A549 (cell line): ENCODE measurements around the gene RGS16. TPM values are rescaled to one million over a fixed set of nuclear protein-coding genes. Genes with fewer than 3 reads are reported as not detected.

ENCODE experiments used
- ATAC-seq, 2 experiments: fragments of 200-7000 bp in 1 of 2; fragments of >200 bp in 1 of 2; cut with Nextera tagmentation in 1 of 2; cut with Tn5 transposase in 1 of 2; 3 replicates each; pipeline versions ENCODE4 v1.8.0 to v1.9.1; 2018 to 2020; ENCODE audit warnings: mild to moderate bottlenecking in 1 of 2, moderate library complexity in 1 of 2
- CTCF ChIA-PET: fragments of 300-600 bp; sonication (Branson Sonifier 250); formaldehyde crosslinking; extraction: SDS; loops from one replicate; lab custom pipeline; 2021; ENCODE audit warnings: antibody characterized with exemption, inconsistent platforms; lab: Yijun Ruan, JAX
- POLR2A ChIA-PET: fragments of 350-600 bp; formaldehyde crosslinking; extraction: SDS; loops from one replicate; lab custom pipeline; 2021; ENCODE audit warnings: antibody characterized with exemption, inconsistent platforms; lab: Yijun Ruan, JAX
- DNase-seq, 2 experiments: peaks; one replicate each; pipeline versions ENCODE4 v3.0.0 to v3.0.0-alpha.2; 2011 to 2016; ENCODE audit warnings: low read depth in 1 of 2, low spot score in 1 of 2
- FAIRE-seq: peaks from 2 replicates; lab custom pipeline; 2011; peaks lifted over from hg19 to GRCh38; lab: Jason Lieb, UNC
- H3K27ac ChIP-seq, 2 experiments: fragments of >200 bp; sonication (Bioruptor Twin); formaldehyde crosslinking; 3 replicates each; pipeline ENCODE4 v1.5.1; 2016 to 2017
- H3K4me1 ChIP-seq: fragments of >200 bp; sonication (Bioruptor Twin); formaldehyde crosslinking; 3 replicates; pipeline ENCODE4 v1.6.1; 2016
- H3K4me2 ChIP-seq: fragments of >200 bp; sonication (Bioruptor Twin); formaldehyde crosslinking; 3 replicates; pipeline ENCODE4 v1.6.1; 2016
- H3K4me3 ChIP-seq: fragments of >200 bp; sonication (Bioruptor Twin); formaldehyde crosslinking; 3 replicates; pipeline ENCODE4 v1.5.1; 2016
- H3K9me3 ChIP-seq: fragments of >200 bp; sonication (Bioruptor Twin); formaldehyde crosslinking; 3 replicates; pipeline ENCODE4 v1.6.1; 2016
- BHLHE40 ChIP-seq: IDR thresholded peaks from 2 replicates; pipeline ENCODE4 v1.6.1; 2012; ENCODE audit warnings: low read depth, low read length, inconsistent platforms
- CHD2 ChIP-seq: fragments of 150-350 bp; IDR thresholded peaks from 2 replicates; pipeline ENCODE4 v1.6.1; 2014; ENCODE audit warnings: low read length; ENCODE audit not compliant: partially characterized antibody
- ELK1 ChIP-seq: fragments of 150-350 bp; IDR thresholded peaks from 2 replicates; pipeline ENCODE4 v1.6.1; 2014; ENCODE audit warnings: low read depth, mild to moderate bottlenecking, low read length
- EP300 ChIP-seq, 2 experiments: fragments of >200 bp; sonication (Bioruptor Twin); formaldehyde crosslinking; IDR thresholded peaks; 2 replicates in 1 of 2; 3 replicates in 1 of 2; pipeline ENCODE4 v1.6.1; 2016 to 2017
- FOSL2 ChIP-seq, 2 experiments: fragments of 450-650 bp in 1 of 2; fragments of >200 bp in 1 of 2; sonication (Bioruptor Twin) in 1 of 2; formaldehyde crosslinking; IDR thresholded peaks; 2 replicates each; pipeline versions ENCODE4 v1.5.0 to v1.6.1; 2016 to 2020; ENCODE audit warnings: mild to moderate bottlenecking in 1 of 2, moderate library complexity in 1 of 2
- GATA3 ChIP-seq: IDR thresholded peaks from 2 replicates; pipeline ENCODE4 v1.6.1; 2012; ENCODE audit warnings: borderline replicate concordance
- HES2 ChIP-seq: fragments of >200 bp; sonication (Bioruptor Twin); formaldehyde crosslinking; IDR thresholded peaks from 2 replicates; pipeline ENCODE4 v1.6.1; 2016
- HEYL ChIP-seq: fragments of 250-450 bp; sonication (Bioruptor Pico); IDR thresholded peaks from 2 replicates; pipeline ENCODE4 v1.8.0; 2021; ENCODE audit warnings: mild to moderate bottlenecking, moderate library complexity
- HOXB5 ChIP-seq: fragments of 250-450 bp; sonication (Bioruptor Pico); IDR thresholded peaks from 2 replicates; pipeline ENCODE4 v1.5.0; 2020; ENCODE audit warnings: mild to moderate bottlenecking, moderate library complexity
- MAZ ChIP-seq: fragments of 150-350 bp; IDR thresholded peaks from 2 replicates; pipeline ENCODE4 v1.6.1; 2014; ENCODE audit warnings: antibody characterized with exemption, low read depth, low read length, borderline replicate concordance
- NR3C1 ChIP-seq: fragments of >200 bp; sonication (Bioruptor Twin); formaldehyde crosslinking; IDR thresholded peaks from 3 replicates; pipeline ENCODE4 v1.6.1; 2017
- POLR2A ChIP-seq: IDR thresholded peaks from 2 replicates; pipeline ENCODE4 v1.6.1; 2012; ENCODE audit warnings: mild to moderate bottlenecking, low read length
- POLR2AphosphoS2 ChIP-seq: conservative IDR thresholded peaks from 2 replicates; pipeline ENCODE4 v1.6.1; 2012; ENCODE audit warnings: low read length, improper control_type of control experiment, inconsistent platforms
- REST ChIP-seq: fragments of 200-600 bp; sonication (generic); IDR thresholded peaks from 2 replicates; pipeline ENCODE4 v1.6.1; 2016; ENCODE audit warnings: antibody characterized with exemption, mild to moderate bottlenecking, moderate library complexity
- SREBF2 ChIP-seq: fragments of 450-650 bp; IDR thresholded peaks from 2 replicates; pipeline ENCODE4 v1.6.1; 2014; ENCODE audit warnings: mild to moderate bottlenecking, moderate library complexity
- TP53 ChIP-seq: fragments of 250-450 bp; sonication (Bioruptor Pico); IDR thresholded peaks from 2 replicates; pipeline ENCODE4 v1.5.0; 2021; ENCODE audit warnings: mild to moderate bottlenecking, moderate library complexity
- ZNF302 ChIP-seq: fragments of 250-450 bp; sonication (Bioruptor Pico); IDR thresholded peaks from 2 replicates; pipeline ENCODE4 v1.9.0; 2021; ENCODE audit warnings: inconsistent platforms, mild to moderate bottlenecking, moderate library complexity
- WGBS: methylation state at CpG from one replicate; pipeline ENCODE4 v1.1.6; 2017; ENCODE audit errors: missing lambda C conversion rate; 5-methylcytosine and 5-hydroxymethylcytosine counted together
- polyA plus RNA-seq, 4 experiments: library from polyadenylated mRNA; depleted of rRNA in 3 of 4; stranded (reverse); fragments of >200 nt; fragmentation: RNase III in 1 of 4; extraction: RNeasy Plus Mini Kit Qiagen cat#74134 plus additional on column Dnase treatment in 1 of 4; gene quantifications; 2 replicates in 3 of 4; 3 replicates in 1 of 4; pipeline ENCODE4 v1.2.3, GENCODE V29; 2011 to 2017

The RGS16 gene
- polyA plus RNA-seq, 2 of the 4 experiments (the other 2 are of a cell fraction) = 0.13 to 0.45 TPM

GRCh38 chr1:182628657-182629056 is 24.5 kb upstream of the RGS16 start:
- no peak for FAIRE-seq
- TF ChIP-seq SREBF2 = no peak
- TF ChIP-seq CHD2 = no peak
- TF ChIP-seq BHLHE40 = no peak
- no peak for TF ChIP-seq REST
- TF ChIP-seq ZNF302 = no peak
- TF ChIP-seq GATA3 = no peak
- TF ChIP-seq MAZ = no peak
- no peak overlapping the region for H3K4me2 ChIP-seq
- ChIA-PET POLR2A (no interaction called here), CTCF (interaction anchor here (1.6 kb wide), 1 partner anchor 156 kb away, joined by 5 read pairs; no protein-coding TSS in a partner anchor)
- no peaks in the 10 kb centered on the region for H3K9me3 ChIP-seq
- no peak overlapping the region for H3K4me3 ChIP-seq
- ATAC-seq = no peak
- H3K27ac ChIP-seq = no peak overlapping the region
- DNase-seq = no peak
- no peaks in the 10 kb centered on the region for H3K4me1 ChIP-seq
- 96% methylated on average over 1 of the region's 1 CpG for WGBS

DNA sequence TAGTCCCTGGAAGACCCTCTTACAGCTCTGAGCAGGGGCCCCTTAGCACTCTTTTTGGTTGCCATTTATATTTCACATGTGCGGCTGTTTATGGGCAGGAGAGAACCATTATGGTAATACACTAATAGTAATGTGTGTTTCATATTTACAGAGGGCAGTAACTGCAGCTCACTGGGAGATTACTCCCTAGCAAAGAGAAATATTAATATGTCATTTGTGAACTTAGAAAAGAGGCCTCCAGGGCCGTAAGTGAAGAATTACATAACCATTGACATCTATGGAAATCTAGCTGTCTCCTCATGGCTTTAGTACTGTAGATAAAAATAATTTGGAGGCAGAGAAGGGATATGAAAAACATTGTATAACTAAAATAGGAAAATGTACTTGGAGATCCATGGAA is 23.4 kb upstream of the RGS16 start:
- no peak for ATAC-seq
- no peak for DNase-seq
- ChIA-PET POLR2A (no interaction called here), CTCF (interaction anchor here (1.2 kb wide), 1 partner anchor 156 kb away, joined by 6 read pairs; no protein-coding TSS in a partner anchor)
- no peak for FAIRE-seq
- WGBS = 57% methylated on average over 2 of the region's 2 CpGs
- no peak overlapping the region for H3K4me3 ChIP-seq
- TF ChIP-seq POLR2A = no peak
- TF ChIP-seq HES2 = no peak
- no peak for TF ChIP-seq POLR2AphosphoS2
- no peak for TF ChIP-seq MAZ
- no peak for TF ChIP-seq NR3C1
- H3K27ac ChIP-seq = no peak overlapping the region
- no peaks in the 10 kb centered on the region for H3K9me3 ChIP-seq
- H3K4me2 ChIP-seq = no peak overlapping the region
- H3K4me1 ChIP-seq = no peaks in the 10 kb centered on the region

DNA sequence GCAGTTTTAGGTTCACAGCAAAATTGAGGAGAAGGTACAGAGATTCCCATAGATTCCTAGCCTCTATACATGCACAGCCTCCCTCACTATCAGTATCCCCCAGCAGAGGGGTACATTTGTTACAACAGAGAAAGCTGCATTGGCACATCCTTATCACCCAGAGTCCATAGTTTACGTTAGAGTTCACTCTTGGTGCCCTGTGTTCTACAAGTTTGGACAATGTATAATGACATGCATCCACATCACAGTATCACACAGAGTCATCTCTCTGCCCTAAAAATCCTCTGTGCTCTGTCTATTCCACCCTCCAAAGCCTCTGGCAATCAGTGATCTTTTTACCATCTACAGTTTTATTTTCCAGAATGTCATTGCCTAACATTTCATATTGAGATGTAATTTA is 22.3 kb upstream of the RGS16 start:
- ATAC-seq (no peak), FAIRE-seq (no peak), DNase-seq (no peak)
- Histone ChIP-seq H3K4me1 (no peaks in the 10 kb centered on the region), H3K4me3 (no peak overlapping the region), H3K9me3 (no peaks in the 10 kb centered on the region), H3K27ac (no peak overlapping the region), H3K4me2 (no peak overlapping the region)
- WGBS = 21% methylated on average over 1 of the region's 1 CpG
- CTCF ChIA-PET = interaction anchor here (1.5 kb wide), 1 partner anchor 156 kb away, joined by 4 read pairs; no protein-coding TSS in a partner anchor
- POLR2A ChIA-PET = no interaction called here
- TF ChIP-seq SREBF2 = no peak
- no peak for TF ChIP-seq TP53 (CRISPR knock-in tag)
- no peak for TF ChIP-seq HEYL
- no peak for TF ChIP-seq EP300 (IDR thresholded peaks at IDR 0.05)
- no peak for TF ChIP-seq CHD2
- no peak for TF ChIP-seq ELK1
- TF ChIP-seq FOSL2 (IDR thresholded peaks at IDR 0.05) = no peak
- TF ChIP-seq FOSL2 (CRISPR knock-in tag; IDR thresholded peaks at IDR 0.05) = no peak
- TF ChIP-seq HOXB5 (CRISPR knock-in tag) = no peak
